Motor neuron (in vitro differentiated cells): ENCODE measurements around the gene KRR1. TPM values are rescaled to one million over a fixed set of nuclear protein-coding genes. Genes with fewer than 3 reads are reported as not detected.

Experiments used
- ATAC-seq, 8 experiments: fragments of 200-7000 bp; cut with Tn5 transposase; replicated peaks in 6 of 8; 2 replicates each; pipeline ENCODE4 v1.8.0; 2021; ENCODE audit warnings: mild to moderate bottlenecking in 8 of 8, moderate library complexity in 8 of 8
- H3K27ac ChIP-seq, 2 donors: fragments of 250-450 bp; sonication (Bioruptor Pico); 2 replicates each; pipeline ENCODE4 v1.9.0; 2021; ENCODE audit warnings: antibody characterized with exemption in 2 of 2, mild to moderate bottlenecking in 2 of 2, moderate library complexity in 1 of 2
- H3K4me1 ChIP-seq, 2 donors: fragments of 250-450 bp; sonication (Bioruptor Pico); replicated peaks in 1 of 2; 2 replicates each; pipeline ENCODE4 v1.6.1; 2021; ENCODE audit warnings: antibody characterized with exemption in 2 of 2, mild to moderate bottlenecking in 2 of 2, moderate library complexity in 1 of 2
- H3K4me3 ChIP-seq, 5 donors: fragments of 250-450 bp; sonication (Bioruptor Pico); 2 replicates each; pipeline ENCODE4 v1.9.0; 2021; ENCODE audit warnings: antibody characterized with exemption in 5 of 5, mild to moderate bottlenecking in 5 of 5, moderate library complexity in 4 of 5
- WGBS, 10 experiments: fragments of 450-650 bp; shearing (Covaris generic); methylation state at CpG; one replicate each; pipeline ENCODE4 v1.0.0; 2022; 5-methylcytosine and 5-hydroxymethylcytosine counted together
- in situ Hi-C, 9 experiments: fragments of 400-800 bp; cut with MboI; loops; one replicate each; pipeline ENCODE4 v1.15.0; 2021; ENCODE audit warnings: low sequenced_read_pairs in 9 of 9, low pct_unique_long_range_greater_than_20kb in 2 of 9; ENCODE audit not compliant: unreplicated experiment in 9 of 9
- total RNA-seq, 8 experiments: library from RNA; unstranded; fragments of 300-600 nt; gene quantifications; 2 replicates each; pipeline versions ENCODE4 v1.2.3 to v1.2.4, GENCODE V29; 2022

Gene KRR1
- total RNA-seq, 8 experiments from 2014 or later = 21.1 to 60.7 (median 33.4) TPM

DNA sequence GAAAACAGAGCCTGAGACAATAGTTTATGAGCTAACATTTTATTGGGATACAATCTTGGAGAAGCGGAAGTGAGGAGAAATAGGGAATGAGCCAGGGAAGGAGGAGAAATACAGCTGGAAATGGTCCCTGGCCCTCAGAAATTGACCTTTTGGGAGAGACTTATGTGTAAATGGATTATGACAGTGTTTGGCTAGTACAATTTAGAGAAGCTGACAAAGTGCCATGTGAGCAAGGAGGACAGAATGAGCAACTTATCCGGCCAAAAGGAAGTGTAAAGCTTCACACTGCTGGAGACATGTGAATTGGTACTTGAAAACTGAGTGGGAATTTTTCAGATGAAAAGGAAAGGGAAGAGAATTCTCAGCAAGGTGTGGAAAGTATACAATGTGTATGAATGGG lies 28.0 kb downstream of the KRR1 start:
- ATAC-seq = no peak
- WGBS, 10 experiments = 31 to 100% (median 78%) methylated on average over 1 to 2 of the region's 2 CpGs; no CpG with 5 or more reads in 1 of the 10 experiments
- no peaks in the 10 kb centered on the region for H3K4me1 ChIP-seq
- no peak overlapping the region for H3K27ac ChIP-seq
- in situ Hi-C loops = loop anchor here in 1 of 9 experiments (25.0 kb wide), 1 partner anchor 796 kb away; no protein-coding TSS in a partner anchor
- H3K4me3 ChIP-seq = no peak overlapping the region

DNA sequence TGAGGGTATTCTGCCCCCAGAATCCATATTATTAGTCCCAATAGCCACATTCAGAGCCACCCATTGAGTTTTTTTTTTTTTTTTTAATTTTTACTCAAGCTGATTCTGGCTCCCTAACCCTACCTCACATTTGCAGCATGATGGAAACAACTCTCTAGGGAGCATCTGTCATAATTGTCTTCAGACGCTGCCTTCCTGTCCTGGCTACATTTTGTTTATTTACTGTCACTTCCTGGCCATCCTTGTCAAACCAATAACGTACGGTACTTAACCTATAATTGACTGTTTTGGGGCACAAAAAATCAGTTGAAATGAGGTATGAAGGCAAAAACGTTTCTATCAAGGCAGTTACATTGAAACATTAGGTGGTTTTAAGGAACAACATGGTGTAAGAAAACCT lies 28.8 kb downstream of the KRR1 start:
- in situ Hi-C loops = loop anchor here in 1 of 9 experiments (25.0 kb wide), 1 partner anchor 795 kb away; no protein-coding TSS in a partner anchor
- no peak overlapping the region for H3K27ac ChIP-seq
- WGBS, 10 experiments = 4 to 75% (median 69%) methylated on average over 1 to 4 of the region's 4 CpGs; no CpG with 5 or more reads in 1 of the 10 experiments
- no peaks in the 10 kb centered on the region for H3K4me1 ChIP-seq
- no peak for ATAC-seq
- no peak overlapping the region for H3K4me3 ChIP-seq

DNA sequence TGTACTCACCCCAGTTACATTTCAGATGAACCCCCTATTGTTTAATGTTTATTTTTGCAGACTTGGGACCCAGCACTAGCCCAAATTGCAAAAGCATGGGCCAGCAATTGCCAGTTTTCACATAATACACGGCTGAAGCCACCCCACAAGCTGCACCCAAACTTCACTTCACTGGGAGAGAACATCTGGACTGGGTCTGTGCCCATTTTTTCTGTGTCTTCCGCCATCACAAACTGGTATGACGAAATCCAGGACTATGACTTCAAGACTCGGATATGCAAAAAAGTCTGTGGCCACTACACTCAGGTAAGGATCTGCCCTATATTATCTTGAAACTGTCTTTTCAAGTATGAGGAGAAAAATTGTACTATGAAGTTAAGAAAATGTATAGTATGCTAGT lies 29.6 kb downstream of the KRR1 start:
- H3K4me1 ChIP-seq = no peaks in the 10 kb centered on the region
- H3K27ac ChIP-seq = no peak overlapping the region
- 0 to 100% (median 73%) methylated on average over 1 to 4 of the region's 4 CpGs; no CpG with 5 or more reads in 1 of the 10 experiments for WGBS, 10 experiments
- ATAC-seq = no peak
- in situ Hi-C loops = loop anchor here in 1 of 9 experiments (25.0 kb wide), 1 partner anchor 794 kb away; no protein-coding TSS in a partner anchor
- no peak overlapping the region for H3K4me3 ChIP-seq

DNA sequence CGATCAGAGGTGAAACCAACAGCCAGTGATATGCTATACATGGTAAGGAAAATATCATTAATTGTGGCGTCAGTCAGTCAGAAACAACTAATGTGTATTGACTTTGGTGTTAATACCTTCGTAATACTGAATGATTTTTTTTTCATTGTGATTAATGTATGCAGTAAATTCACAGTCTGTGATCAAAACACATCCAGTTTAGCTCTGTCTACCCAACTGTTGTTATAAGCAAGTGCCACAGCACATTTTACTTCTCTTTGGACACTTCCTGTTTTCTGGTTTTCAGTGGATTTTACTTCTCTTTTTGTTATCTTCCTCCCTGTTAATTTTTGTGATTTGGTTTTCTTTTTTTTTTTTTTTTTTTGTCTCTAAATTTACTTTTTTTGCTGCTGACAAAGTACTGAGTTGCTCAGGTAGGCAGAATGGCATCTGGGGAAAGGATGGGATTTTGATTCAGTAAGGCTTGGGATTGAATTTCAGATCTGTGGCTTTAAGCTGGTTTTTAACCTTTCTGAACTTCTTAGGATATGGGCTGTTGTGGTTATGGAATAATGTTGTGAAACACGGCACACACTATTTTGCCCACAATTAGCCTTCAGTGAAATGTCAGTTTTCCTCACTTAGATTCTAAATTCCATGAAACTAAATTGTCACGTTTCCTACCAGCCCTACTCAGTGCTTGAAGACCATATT lies 30.2 kb downstream of the KRR1 start:
- 3 to 89% (median 77%) methylated on average over 2 to 5 of the region's 5 CpGs for WGBS, 10 experiments
- Histone ChIP-seq H3K4me1 (no peaks in the 10 kb centered on the region), H3K27ac (no peak overlapping the region), H3K4me3 (peak overlapping the region in 1 of 5 donors; percentile 4)
- peak in 3 of 8 experiments; percentile 3 to 16 (median 4) for ATAC-seq
- in situ Hi-C loops = loop anchor here in 1 of 9 experiments (25.0 kb wide), 1 partner anchor 794 kb away; no protein-coding TSS in a partner anchor

DNA sequence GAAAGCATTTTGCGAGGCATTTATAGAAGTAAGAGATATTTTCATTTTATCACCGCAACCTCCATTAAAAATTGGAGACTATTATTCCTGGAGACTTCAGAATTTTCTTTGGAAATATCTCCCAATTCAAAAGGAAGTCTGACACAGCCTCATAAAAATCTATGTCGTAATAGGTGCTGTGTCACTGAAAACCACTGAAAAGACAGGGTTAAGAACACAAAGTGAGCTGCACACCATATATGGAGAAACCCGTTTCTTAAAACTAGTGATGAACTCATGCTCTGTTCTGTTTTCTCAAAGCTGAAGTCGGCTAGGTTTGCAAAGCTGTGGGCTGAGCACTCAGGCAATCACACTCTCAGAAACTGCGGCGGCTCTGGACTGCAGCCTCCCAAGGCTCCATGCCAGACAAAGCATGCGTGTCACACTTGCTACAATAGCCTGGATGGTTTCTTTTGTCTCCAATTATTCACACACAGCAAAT lies 30.9 kb downstream of the KRR1 start, which contains the start of gene GLIPR1:
GLIPR1 (plus strand) TSS at position 287 of the 481 bp plus-strand sequence; CDS start at position 413, 126 bp downstream.
- H3K27ac ChIP-seq = no peak within 1 kb of the TSS
- ATAC-seq = peak; percentile 40 to 97 (median 84)
- peak within 1 kb of the TSS in 1 of 5 donors; percentile 4 for H3K4me3 ChIP-seq
- 3 to 91% (median 62%) methylated on average over 2 to 8 of the region's 8 CpGs for WGBS, 10 experiments
- in situ Hi-C loops = loop anchor here in 1 of 9 experiments (25.0 kb wide), 1 partner anchor 793 kb away; no protein-coding TSS in a partner anchor
- H3K4me1 ChIP-seq = no peaks in the 10 kb centered on the region

DNA sequence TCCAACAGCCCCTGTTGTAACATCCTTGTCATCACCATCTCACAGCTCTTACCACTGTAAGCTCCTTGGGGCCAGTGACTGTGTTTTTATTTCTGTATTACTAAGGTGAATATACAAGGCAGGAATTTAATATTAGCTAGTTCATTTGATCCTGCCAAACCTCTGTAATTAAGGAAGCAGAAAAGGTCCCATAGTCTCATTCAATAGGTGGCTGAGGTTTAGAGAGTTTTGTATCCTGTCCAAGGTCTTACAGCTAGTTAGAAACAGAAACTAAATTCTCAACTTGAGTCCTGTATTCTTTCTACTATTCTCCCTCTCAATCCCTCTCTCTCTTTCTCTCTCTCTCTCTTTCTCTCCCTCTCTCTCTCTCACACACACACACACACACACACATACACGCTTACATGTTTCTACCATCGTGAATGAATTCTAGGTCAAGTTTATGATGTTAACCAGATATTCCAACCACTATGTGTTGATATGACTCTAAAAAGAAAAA lies 31.4 kb downstream of the KRR1 start:
- Histone ChIP-seq H3K27ac (no peak overlapping the region), H3K4me3 (no peak overlapping the region), H3K4me1 (no peaks in the 10 kb centered on the region)
- WGBS, 10 experiments = 0 to 94% (median 85%) methylated on average over 2 of the region's 2 CpGs; no CpG with 5 or more reads in 5 of the 10 experiments
- ATAC-seq = peak in 2 of 8 experiments; percentile 20 to 24
- in situ Hi-C loops = loop anchor here in 1 of 9 experiments (25.0 kb wide), 1 partner anchor 793 kb away; no protein-coding TSS in a partner anchor

DNA sequence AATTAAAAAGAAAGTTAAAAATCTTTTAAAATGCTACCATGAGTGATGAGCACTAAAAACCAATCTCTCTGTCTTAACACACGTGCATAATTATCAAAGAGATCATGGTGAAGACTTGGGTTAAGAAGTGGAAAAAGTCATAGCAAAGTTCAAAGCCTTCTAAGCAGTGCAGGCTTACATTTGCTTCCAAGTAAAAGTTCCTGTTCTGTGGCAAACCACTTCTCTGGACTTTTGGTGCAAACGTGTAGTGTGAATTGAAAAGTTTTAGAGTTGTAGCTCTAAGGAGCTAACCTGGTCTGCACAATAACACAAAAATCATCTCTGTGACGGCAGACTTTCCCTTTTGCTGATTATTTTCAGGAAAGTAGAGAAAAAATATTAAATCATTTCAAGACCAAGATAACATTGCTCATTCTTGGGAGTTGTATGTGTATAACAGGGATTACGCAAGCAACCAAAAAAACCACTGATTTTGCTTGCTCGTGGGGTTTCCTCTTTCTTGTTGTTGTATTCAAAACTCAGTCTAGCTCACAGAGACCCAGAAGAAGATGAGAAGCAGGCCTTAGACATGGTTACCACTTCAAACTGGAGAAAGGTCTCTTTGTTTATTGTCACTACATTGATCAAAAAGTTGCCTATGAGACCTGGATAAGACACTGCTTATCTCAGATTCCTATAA lies 33.2 kb downstream of the KRR1 start:
- no peak for ATAC-seq
- WGBS, 10 experiments = 40 to 94% (median 76%) methylated on average over 2 to 5 of the region's 5 CpGs; no CpG with 5 or more reads in 1 of the 10 experiments
- in situ Hi-C loops = loop anchor here in 1 of 9 experiments (25.0 kb wide), 1 partner anchor 791 kb away; no protein-coding TSS in a partner anchor
- Histone ChIP-seq H3K27ac (no peak overlapping the region), H3K4me3 (no peak overlapping the region), H3K4me1 (no peaks in the 10 kb centered on the region)

DNA sequence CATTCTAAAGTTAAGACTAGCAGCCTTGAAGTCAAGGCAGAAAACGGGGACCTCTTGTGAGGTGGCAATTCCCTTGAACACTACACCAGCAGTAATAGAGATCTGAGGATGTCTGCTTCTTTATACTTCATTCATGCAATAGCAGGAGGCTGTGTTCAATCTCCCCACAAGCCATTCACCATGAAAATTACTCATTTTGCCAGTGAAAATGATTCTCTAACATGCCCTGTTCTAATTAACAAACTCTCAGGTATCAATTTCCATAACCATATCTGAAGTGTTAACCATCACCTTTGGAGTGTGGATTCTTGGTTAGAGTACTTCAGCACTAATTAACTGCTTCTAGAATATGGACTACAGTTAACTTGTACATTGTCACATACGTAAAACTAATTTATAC lies 34.3 kb downstream of the KRR1 start:
- 57 to 100% (median 83%) methylated on average over 1 to 2 of the region's 2 CpGs; no CpG with 5 or more reads in 2 of the 10 experiments for WGBS, 10 experiments
- in situ Hi-C loops = loop anchor here in 1 of 9 experiments (25.0 kb wide), 1 partner anchor 790 kb away; no protein-coding TSS in a partner anchor
- Histone ChIP-seq H3K27ac (no peak overlapping the region), H3K4me3 (no peak overlapping the region), H3K4me1 (no peaks in the 10 kb centered on the region)
- no peak for ATAC-seq

DNA sequence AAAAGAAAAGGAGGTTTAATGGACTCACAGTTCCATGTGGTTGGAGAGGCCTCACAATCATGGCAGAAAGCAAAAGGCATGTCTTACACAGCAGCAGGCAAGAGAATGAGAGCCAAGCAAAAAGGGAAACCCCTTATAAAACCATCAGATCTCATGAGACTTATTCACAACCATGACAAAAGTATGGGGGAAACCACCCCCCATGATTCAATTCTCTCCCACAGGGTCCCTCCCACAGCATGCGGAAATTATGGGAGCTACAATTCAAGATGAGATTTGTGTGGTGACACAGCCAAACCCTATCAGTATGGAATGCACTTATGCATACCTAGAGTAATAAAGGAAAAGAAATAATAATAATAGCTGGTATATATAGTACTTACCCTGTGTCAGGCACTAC lies 35.3 kb downstream of the KRR1 start:
- in situ Hi-C loops = loop anchor here in 1 of 9 experiments (25.0 kb wide), 1 partner anchor 789 kb away; no protein-coding TSS in a partner anchor
- Histone ChIP-seq H3K27ac (no peak overlapping the region), H3K4me1 (no peaks in the 10 kb centered on the region), H3K4me3 (no peak overlapping the region)
- no peak for ATAC-seq
- WGBS, 10 experiments = 67 to 100% (median 100%) methylated on average over 1 of the region's 1 CpG; no CpG with 5 or more reads in 3 of the 10 experiments

DNA sequence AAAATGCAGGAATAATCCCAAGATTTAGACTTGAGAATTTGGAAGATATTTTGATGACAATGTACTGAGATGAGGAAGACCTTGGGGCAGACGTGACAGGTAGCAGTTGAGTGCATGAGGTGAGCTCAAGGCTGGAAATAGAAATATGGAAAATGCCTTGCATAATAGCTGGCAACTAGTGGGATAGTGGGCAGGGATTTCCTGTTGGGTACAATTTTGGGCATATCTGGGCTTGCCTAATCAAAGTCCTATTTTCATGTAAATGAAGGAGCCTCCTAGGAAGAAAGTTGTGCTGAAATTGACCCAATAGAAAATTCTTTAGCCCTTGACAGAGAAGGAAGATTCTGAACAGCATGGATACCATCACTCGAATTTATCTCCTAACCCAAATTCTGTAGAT lies 37.3 kb downstream of the KRR1 start:
- H3K4me3 ChIP-seq = no peak overlapping the region

DNA sequence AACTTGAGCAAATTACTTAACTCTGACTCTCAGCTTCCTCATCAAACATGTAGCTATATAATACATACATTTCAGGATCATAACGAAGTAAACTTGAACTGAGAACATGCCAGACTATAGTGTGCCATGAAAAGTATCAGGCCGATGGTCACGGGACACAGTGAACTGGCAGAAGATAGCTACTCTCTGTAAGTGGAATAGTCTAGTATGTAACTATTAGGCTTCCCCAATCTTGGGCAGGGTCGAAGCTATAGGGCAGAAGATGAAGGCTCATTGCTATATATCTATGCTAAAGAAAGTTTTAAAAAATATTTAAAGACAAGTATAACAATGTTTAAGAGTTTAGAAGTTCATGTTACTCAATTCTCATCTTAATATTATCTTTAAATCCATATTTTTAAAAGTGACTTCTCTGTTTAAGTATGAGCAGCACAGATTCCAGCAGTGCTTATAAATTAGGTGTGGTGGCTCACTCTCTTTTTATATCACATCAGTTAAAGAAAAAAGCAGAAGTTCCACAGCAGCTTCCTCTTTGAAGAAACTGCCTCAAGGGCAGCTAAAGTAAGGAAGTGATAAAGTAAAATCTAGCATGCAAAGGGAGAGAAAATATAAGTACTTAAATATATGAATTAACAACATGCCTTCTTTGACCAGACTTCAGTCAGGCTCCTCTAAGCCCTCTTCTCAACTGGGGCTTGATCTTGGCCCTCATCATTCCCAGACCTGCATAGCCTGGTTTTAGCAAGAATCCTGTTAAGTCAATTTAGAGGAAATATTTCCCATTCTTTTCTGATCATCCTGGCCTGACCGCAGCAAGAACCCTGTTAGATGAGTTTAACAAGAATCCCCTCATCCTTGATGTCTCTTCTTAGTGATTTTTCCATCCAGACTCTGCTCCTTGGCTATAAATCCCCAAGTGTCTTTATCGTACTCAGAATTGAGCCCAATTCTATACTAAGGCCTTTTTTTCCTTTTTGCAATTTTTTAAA lies 39.2 kb downstream of the KRR1 start:
- ATAC-seq = peak in 1 of 8 experiments; percentile 16
- Histone ChIP-seq H3K4me3 (no peak overlapping the region), H3K27ac (no peak overlapping the region), H3K4me1 (no peaks in the 10 kb centered on the region)
- 65 to 93% (median 73%) methylated on average over 1 to 6 of the region's 6 CpGs for WGBS, 10 experiments
- in situ Hi-C loops = no loop called here

More for the DNA sequence above, 37.3 kb downstream of the KRR1 start:
- no peak for ATAC-seq
- H3K4me1 ChIP-seq = no peaks in the 10 kb centered on the region
- 29 to 100% (median 71%) methylated on average over 1 to 2 of the region's 2 CpGs; no CpG with 5 or more reads in 1 of the 10 experiments for WGBS, 10 experiments
- H3K27ac ChIP-seq = no peak overlapping the region
- in situ Hi-C loops = no loop called here

DNA sequence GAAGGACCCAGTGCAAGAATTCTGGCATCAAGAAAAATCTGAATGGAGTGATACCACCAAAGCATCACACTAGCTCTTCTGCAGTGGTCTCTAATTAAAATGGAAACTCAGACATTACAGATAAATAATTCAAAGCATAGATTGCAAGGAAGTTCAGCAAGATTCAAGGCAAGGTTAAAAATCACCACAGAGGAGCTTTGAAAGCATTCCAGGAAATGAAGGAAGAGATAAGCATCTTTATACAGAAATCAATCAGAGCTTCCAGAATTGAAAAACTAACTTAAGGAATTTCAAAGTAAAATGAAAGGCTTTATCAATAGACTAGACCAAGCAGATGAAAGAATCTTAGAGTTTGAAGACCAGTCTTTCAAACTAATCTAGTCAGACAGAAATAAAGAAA lies 51.2 kb downstream of the KRR1 start:
- no peak for ATAC-seq
- in situ Hi-C loops = no loop called here
- Histone ChIP-seq H3K27ac (no peak overlapping the region), H3K4me1 (no peaks in the 10 kb centered on the region), H3K4me3 (no peak overlapping the region)
